Trophoblast cell (in vitro differentiated cells and primary cell): Measurements from ENCODE around the gene SELP.

Experiments
- DNase-seq, 2 donors: peaks; one replicate each; pipeline ENCODE4 v3.0.0-alpha.2; 2016
- H2AFZ ChIP-seq: 2 replicates; pipeline ENCODE4 v1.6.1; 2013; ENCODE audit warnings: low read length, moderate library complexity, mild to moderate bottlenecking; ENCODE audit not compliant: insufficient read depth, poor library complexity
- H2AK5ac ChIP-seq: 2 replicates; pipeline ENCODE4 v1.6.1; 2013; ENCODE audit warnings: mild to moderate bottlenecking, low read length
- H2BK120ac ChIP-seq: 2 replicates; pipeline ENCODE4 v1.6.1; 2013; ENCODE audit warnings: low read length, mild to moderate bottlenecking, moderate library complexity; ENCODE audit not compliant: insufficient read depth, poor library complexity
- H2BK12ac ChIP-seq: 2 replicates; pipeline ENCODE4 v1.6.1; 2013; ENCODE audit warnings: mild to moderate bottlenecking, low read length, moderate library complexity
- H2BK5ac ChIP-seq: 2 replicates; pipeline ENCODE4 v1.6.1; 2013; ENCODE audit warnings: low read length, low read depth, moderate library complexity, mild to moderate bottlenecking; ENCODE audit not compliant: poor library complexity
- H3K14ac ChIP-seq: 2 replicates; pipeline ENCODE4 v1.6.1; 2013; ENCODE audit warnings: mild to moderate bottlenecking, low read length
- H3K18ac ChIP-seq: 2 replicates; pipeline ENCODE4 v1.6.1; 2013; ENCODE audit warnings: mild to moderate bottlenecking, low read length
- H3K23ac ChIP-seq: 2 replicates; pipeline ENCODE4 v1.6.1; 2013; ENCODE audit warnings: low read length
- H3K27ac ChIP-seq: 2 replicates; pipeline ENCODE4 v1.5.1; 2013; ENCODE audit warnings: low read depth, mild to moderate bottlenecking, inconsistent platforms, low read length, moderate library complexity
- H3K27me3 ChIP-seq: 2 replicates; pipeline ENCODE4 v1.6.1; 2013; ENCODE audit warnings: inconsistent platforms, mild to moderate bottlenecking, low read length, moderate library complexity; ENCODE audit not compliant: insufficient read depth
- H3K36me3 ChIP-seq, 2 experiments: 1 replicate in 1 of 2; 2 replicates in 1 of 2; pipeline ENCODE4 v1.6.1; 2013; ENCODE audit warnings: low read length in 2 of 2, mild to moderate bottlenecking in 2 of 2, moderate library complexity in 1 of 2; ENCODE audit not compliant: insufficient read depth in 2 of 2, control insufficient read depth in 1 of 2
- H3K4ac ChIP-seq: 2 replicates; pipeline ENCODE4 v1.6.1; 2013; ENCODE audit warnings: low read depth, mild to moderate bottlenecking, low read length, moderate library complexity
- H3K4me1 ChIP-seq, 2 experiments: 1 replicate in 1 of 2; 2 replicates in 1 of 2; pipeline ENCODE4 v1.6.1; 2013; ENCODE audit warnings: low read length in 2 of 2, mild to moderate bottlenecking in 2 of 2, moderate library complexity in 1 of 2; ENCODE audit not compliant: insufficient read depth in 2 of 2, control insufficient read depth in 1 of 2
- H3K4me2 ChIP-seq: 2 replicates; pipeline ENCODE4 v1.6.1; 2013; ENCODE audit warnings: inconsistent platforms, mild to moderate bottlenecking, low read length, moderate library complexity
- H3K4me3 ChIP-seq: 2 replicates; pipeline ENCODE4 v1.5.1; 2013; ENCODE audit warnings: mild to moderate bottlenecking, low read depth, low read length, inconsistent platforms
- H3K79me1 ChIP-seq: one replicate; pipeline ENCODE4 v1.6.1; 2013; ENCODE audit warnings: low read length
- H3K79me2 ChIP-seq: 2 replicates; pipeline ENCODE4 v1.6.1; 2013; ENCODE audit warnings: low read length, mild to moderate bottlenecking; ENCODE audit not compliant: control insufficient read depth, insufficient read depth, poor library complexity
- H3K9ac ChIP-seq: 2 replicates; pipeline ENCODE4 v1.6.1; 2013; ENCODE audit warnings: mild to moderate bottlenecking, low read length
- H3K9me3 ChIP-seq: 2 replicates; pipeline ENCODE4 v1.6.1; 2013; ENCODE audit warnings: low read depth, mild to moderate bottlenecking, control low read depth, inconsistent platforms, low read length; ENCODE audit not compliant: insufficient read depth
- H4K12ac ChIP-seq: 2 replicates; pipeline ENCODE4 v1.6.1; 2013; ENCODE audit warnings: low read depth, mild to moderate bottlenecking, low read length, moderate library complexity
- H4K8ac ChIP-seq: 2 replicates; pipeline ENCODE4 v1.6.1; 2013; ENCODE audit warnings: low read depth, mild to moderate bottlenecking, low read length, moderate library complexity
- H4K91ac ChIP-seq: one replicate; pipeline ENCODE4 v1.6.1; 2013; ENCODE audit warnings: low read depth, mild to moderate bottlenecking, low read length, moderate library complexity
- WGBS: extraction: QIAGEN DNeasy Blood & Tissue Kit; methylation state at CpG from one replicate; pipeline ENCODE4 v1.1.7; 2013; ENCODE audit warnings: missing lambda C conversion rate; ENCODE audit not compliant: insufficient read length, insufficient coverage; ENCODE audit errors: extremely low coverage; 5-methylcytosine and 5-hydroxymethylcytosine counted together

Gene SELP

DNA sequence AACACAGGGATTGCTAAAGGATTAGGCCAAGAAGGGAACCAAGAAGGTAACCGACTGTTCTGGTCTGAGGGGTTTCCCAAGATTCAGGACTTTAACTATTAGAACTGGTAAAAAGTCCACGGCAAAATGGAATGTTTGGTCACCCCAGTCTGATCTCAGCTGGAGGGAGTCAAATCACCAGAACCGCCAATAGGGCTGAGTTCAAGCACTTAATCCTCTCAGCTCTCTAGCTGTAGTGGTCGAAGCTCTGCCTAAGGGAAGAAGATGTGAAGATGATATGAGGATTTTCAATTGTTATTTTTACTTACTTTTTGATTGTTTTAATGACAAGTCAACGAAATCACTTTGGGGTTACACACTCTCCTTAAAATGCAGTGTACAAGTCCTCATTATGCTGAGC lies 72.8 kb downstream of the SELP start:
- Histone ChIP-seq H2AK5ac (no peak overlapping the region), H3K79me1 (no peaks in the 10 kb centered on the region), H3K27ac (no peak overlapping the region), H3K27me3 (no peaks in the 10 kb centered on the region), H3K4me2 (no peak overlapping the region), H3K18ac (no peak overlapping the region), H3K4me1 (no peaks in the 10 kb centered on the region), H3K9ac (no peak overlapping the region), H3K9me3 (no peaks in the 10 kb centered on the region), H3K14ac (no peak overlapping the region), H3K4me3 (no peak overlapping the region), H3K79me2 (no peaks in the 10 kb centered on the region), H4K8ac (no peak overlapping the region), H4K91ac (no peak overlapping the region), H2BK5ac (no peak overlapping the region), H3K4ac (no peak overlapping the region), H2AFZ (no peak overlapping the region), H4K12ac (no peak overlapping the region), H3K36me3 (no peaks in the 10 kb centered on the region), H3K23ac (no peak overlapping the region), H2BK120ac (no peak overlapping the region), H2BK12ac (no peak overlapping the region)
- no CpG with 5 or more reads among the region's 5 CpGs for WGBS
- DNase-seq = no peak

DNA sequence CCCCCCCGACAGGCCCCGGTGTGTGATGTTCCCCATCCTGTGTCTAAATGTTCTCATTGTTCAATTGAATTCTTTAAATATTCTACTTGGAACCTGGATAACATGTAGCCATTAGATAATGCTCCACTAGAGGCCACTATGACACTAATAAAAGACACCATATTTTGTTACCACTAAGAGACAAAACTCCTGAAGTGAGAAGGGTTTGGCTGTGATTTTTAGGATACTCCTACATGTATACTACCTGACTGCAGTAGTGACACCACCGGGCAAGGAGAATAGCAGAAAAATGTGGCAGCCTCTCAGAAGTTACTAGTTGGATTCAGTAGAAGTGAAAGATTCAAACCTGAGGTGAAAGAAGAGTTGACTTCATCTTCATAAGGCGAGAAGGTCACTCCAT lies 79.6 kb downstream of the SELP start:
- no peak overlapping the region for H3K4me2 ChIP-seq
- no peak overlapping the region for H3K27ac ChIP-seq
- no peaks in the 10 kb centered on the region for H3K79me1 ChIP-seq
- H2BK120ac ChIP-seq = no peak overlapping the region
- no peak overlapping the region for H4K12ac ChIP-seq
- H4K8ac ChIP-seq = peak overlapping the region; percentile 34
- H3K4me3 ChIP-seq = no peak overlapping the region
- no peak overlapping the region for H2AFZ ChIP-seq
- H3K9me3 ChIP-seq = no peaks in the 10 kb centered on the region
- H3K79me2 ChIP-seq = no peaks in the 10 kb centered on the region
- H4K91ac ChIP-seq = no peak overlapping the region
- H2AK5ac ChIP-seq = no peak overlapping the region
- no peak overlapping the region for H2BK5ac ChIP-seq
- peak in 1 of 2 donors; percentile 67 for DNase-seq
- H3K9ac ChIP-seq = no peak overlapping the region
- H3K4ac ChIP-seq = no peak overlapping the region
- no CpG with 5 or more reads among the region's 4 CpGs for WGBS
- H3K4me1 ChIP-seq = no peaks in the 10 kb centered on the region
- H3K23ac ChIP-seq = no peak overlapping the region
- H3K18ac ChIP-seq = no peak overlapping the region
- H3K27me3 ChIP-seq = no peaks in the 10 kb centered on the region
- no peak overlapping the region for H3K14ac ChIP-seq
- no peaks in the 10 kb centered on the region for H3K36me3 ChIP-seq
- H2BK12ac ChIP-seq = no peak overlapping the region

DNA sequence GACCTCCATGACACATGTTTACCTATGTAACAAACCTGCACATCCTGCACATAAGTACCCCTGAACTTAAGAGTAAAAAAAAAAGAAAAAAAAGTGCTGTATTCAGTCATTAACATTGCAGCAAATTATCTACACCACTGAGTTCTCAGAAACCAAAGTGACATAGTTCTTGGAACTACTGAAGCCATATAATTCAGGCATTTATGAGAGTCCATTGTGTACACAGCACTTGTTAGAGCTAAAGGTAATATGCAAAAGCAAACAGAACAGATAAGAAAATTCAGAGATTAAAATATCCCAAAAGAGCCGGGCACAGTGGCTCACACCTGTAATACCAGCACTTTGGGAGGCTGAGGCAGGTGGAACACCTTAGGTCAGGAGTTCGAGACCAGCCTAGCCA lies 81.6 kb downstream of the SELP start:
- no peak overlapping the region for H3K18ac ChIP-seq
- no CpG with 5 or more reads among the region's 2 CpGs for WGBS

DNA sequence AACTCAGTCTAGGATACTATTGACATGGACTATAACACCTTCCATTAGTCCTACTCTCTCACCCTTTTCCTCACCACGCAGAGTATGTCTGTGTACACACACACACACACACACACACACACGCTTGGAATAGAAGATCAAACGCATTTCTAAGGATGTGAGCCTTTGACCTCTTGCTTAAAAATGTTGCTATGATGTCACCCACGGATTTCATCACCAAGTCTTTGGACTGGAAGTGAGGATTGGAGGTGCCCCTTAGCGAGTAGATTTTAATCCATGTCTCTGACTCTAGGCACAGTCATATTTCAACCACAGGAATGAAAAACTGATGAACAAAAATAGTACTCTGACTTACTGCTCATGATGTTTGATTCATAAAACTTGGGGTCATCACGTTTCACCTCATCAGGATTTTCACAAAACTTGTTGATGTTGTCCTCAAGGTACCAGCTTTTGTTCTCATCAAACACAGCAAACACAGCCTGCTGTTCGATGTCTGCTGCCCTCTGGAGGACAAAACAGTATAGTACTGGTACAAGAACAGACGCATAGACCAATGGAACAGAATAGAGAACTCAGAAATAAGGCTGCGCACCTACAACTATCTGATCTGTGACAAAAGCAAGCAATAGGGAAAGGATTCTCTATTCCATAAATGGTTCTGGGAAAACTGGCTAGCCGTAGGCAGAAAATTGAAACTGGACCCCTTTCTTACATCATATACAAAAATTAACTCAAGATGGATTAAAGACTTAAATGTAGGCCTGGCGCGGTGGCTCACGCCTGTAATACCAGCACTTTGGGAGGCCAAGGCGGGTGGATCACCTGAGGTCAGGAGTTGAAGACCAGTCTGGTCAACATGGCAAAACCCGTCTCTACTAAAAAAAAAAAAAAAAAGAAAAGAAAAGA lies 83.6 kb downstream of the SELP start:
- Histone ChIP-seq H4K8ac (no peak overlapping the region), H4K12ac (no peak overlapping the region), H3K9me3 (no peaks in the 10 kb centered on the region), H3K4ac (no peak overlapping the region), H3K4me1 (no peaks in the 10 kb centered on the region), H3K79me2 (no peaks in the 10 kb centered on the region), H3K23ac (no peak overlapping the region), H3K79me1 (no peaks in the 10 kb centered on the region), H2BK120ac (no peak overlapping the region), H3K4me2 (no peak overlapping the region), H3K27me3 (no peaks in the 10 kb centered on the region), H3K18ac (no peak overlapping the region), H3K14ac (no peak overlapping the region), H2BK12ac (no peak overlapping the region), H4K91ac (no peak overlapping the region), H2AK5ac (no peak overlapping the region), H2AFZ (no peak overlapping the region), H3K4me3 (no peak overlapping the region), H3K9ac (no peak overlapping the region), H2BK5ac (no peak overlapping the region), H3K27ac (no peak overlapping the region), H3K36me3 (no peaks in the 10 kb centered on the region)
- DNase-seq = peak; percentile 43 to 89
- WGBS = no CpG with 5 or more reads among the region's 15 CpGs

More for the DNA sequence above, 81.6 kb downstream of the SELP start:
- Histone ChIP-seq H2BK5ac (no peak overlapping the region), H3K4me1 (no peaks in the 10 kb centered on the region), H3K27me3 (no peaks in the 10 kb centered on the region), H2AK5ac (no peak overlapping the region), H4K91ac (no peak overlapping the region), H3K4ac (no peak overlapping the region), H2BK120ac (no peak overlapping the region), H3K36me3 (no peaks in the 10 kb centered on the region), H3K27ac (no peak overlapping the region), H3K79me1 (no peaks in the 10 kb centered on the region), H3K23ac (no peak overlapping the region), H2BK12ac (peak overlapping the region; percentile 29), H3K79me2 (no peaks in the 10 kb centered on the region), H4K12ac (no peak overlapping the region), H3K4me2 (no peak overlapping the region), H2AFZ (no peak overlapping the region), H3K4me3 (no peak overlapping the region), H3K14ac (no peak overlapping the region), H3K9me3 (no peaks in the 10 kb centered on the region), H4K8ac (no peak overlapping the region), H3K9ac (no peak overlapping the region)
- no peak for DNase-seq
